Osteocyte (in vitro differentiated cells): ENCODE measurements around the gene TTC21B. TPM values are rescaled to one million over a fixed set of nuclear protein-coding genes. Genes with fewer than 3 reads are reported as not detected.
A peak's percentile ranks its signal among the peaks of the same experiment; 100 is the strongest.

ENCODE experiments used
- DNase-seq: peaks from one replicate; pipeline ENCODE4 v3.0.0; 2021; ENCODE audit warnings: mixed read lengths; ENCODE audit not compliant: unreplicated experiment; ENCODE audit errors: extremely low spot score
- H3K27ac Mint-ChIP-seq: one replicate; pipeline ENCODE4 v1.8.0; 2021; ENCODE audit warnings: mild to moderate bottlenecking, mixed read lengths; ENCODE audit not compliant: unreplicated experiment
- H3K27me3 Mint-ChIP-seq: one replicate; pipeline ENCODE4 v1.8.0; 2021; ENCODE audit warnings: mixed read lengths; ENCODE audit not compliant: unreplicated experiment
- H3K36me3 Mint-ChIP-seq: one replicate; pipeline ENCODE4 v1.8.0; 2021; ENCODE audit warnings: mixed read lengths; ENCODE audit not compliant: unreplicated experiment
- H3K4me1 Mint-ChIP-seq: one replicate; pipeline ENCODE4 v1.8.0; 2021; ENCODE audit warnings: mixed read lengths; ENCODE audit not compliant: unreplicated experiment
- H3K4me3 Mint-ChIP-seq: one replicate; pipeline ENCODE4 v1.8.0; 2021; ENCODE audit warnings: mild to moderate bottlenecking, moderate library complexity, mixed read lengths; ENCODE audit not compliant: unreplicated experiment
- H3K9me3 Mint-ChIP-seq: one replicate; pipeline ENCODE4 v1.8.0; 2021; ENCODE audit warnings: mixed read lengths; ENCODE audit not compliant: unreplicated experiment
- long read RNA-seq: library from polyadenylated mRNA; unstranded; transcript quantifications from one replicate; pipeline ENCODE4 v2.0.0, GENCODE V29; 2021
- total RNA-seq: library from RNA; stranded (reverse); gene quantifications from 2 replicates; pipeline ENCODE4 v1.2.1, GENCODE V29; 2021
- TF ChIP-seq, protein P1 (sequence below): fragments of 200-600 bp; sonication (generic); IDR thresholded peaks from 2 replicates; pipeline ENCODE4 v1.5.0; 2021; ENCODE audit warnings: antibody characterized with exemption, mild to moderate bottlenecking, moderate library complexity

Gene TTC21B
- 22.2 and 25.1 TPM in 2 replicates for total RNA-seq
- long read RNA-seq, full-length matches to known transcripts = 14 of 57 reads
- long read RNA-seq, partial matches to known transcripts = 35 of 57 reads
- long read RNA-seq, other reads (novel, unspliced or antisense) = 8 of 57 reads

DNA sequence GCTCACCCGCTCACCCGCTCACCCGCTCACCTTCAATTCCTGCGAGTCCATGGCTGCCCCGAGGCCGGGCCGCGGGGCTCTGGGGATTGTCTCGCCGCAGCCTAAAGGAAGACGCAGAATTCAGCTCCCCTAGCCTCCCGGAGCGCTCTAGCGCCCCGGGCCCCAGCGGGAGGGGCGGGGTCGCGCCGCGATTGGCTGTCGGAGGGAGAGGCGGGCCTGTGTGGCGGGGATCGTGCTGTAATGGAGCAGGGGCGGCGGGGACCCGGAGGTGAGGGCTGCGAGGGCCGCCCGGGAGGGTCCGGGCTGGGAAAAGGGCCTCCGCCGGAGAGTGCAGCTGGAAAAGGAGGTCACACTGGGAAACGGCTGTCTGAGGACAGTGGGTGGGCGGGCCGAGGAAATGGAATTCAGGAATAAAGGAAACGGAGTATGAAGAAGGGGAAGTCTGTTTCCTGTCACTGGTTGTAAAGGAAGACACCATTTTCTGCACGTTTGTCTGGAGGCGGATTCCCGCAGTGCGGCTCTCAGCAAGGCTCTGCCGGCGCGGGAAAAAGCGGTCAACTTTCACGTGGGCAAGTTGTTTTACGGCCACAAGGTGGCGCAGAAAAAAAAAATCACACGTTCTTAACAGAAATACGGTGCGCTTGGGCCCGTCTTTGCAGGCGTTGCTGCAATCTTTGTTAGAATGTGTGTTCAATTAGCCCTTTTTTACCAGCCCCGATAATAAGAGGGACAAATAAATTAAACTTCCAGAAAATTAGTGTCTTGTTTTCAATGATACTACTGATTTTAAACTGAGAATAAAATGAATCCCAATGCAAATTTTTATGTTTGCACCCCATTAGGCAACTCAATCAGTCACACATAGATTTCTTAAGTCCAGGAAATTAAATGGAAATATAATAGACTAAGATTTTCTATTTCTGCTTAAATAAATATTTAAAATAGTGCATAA is at the start of gene TTC21B:
TSS of gene TTC21B (minus strand) at position 122 of the 952 bp plus-strand sequence. CDS start at position 51, 71 bp downstream.
- TF ChIP-seq, protein P1, sequence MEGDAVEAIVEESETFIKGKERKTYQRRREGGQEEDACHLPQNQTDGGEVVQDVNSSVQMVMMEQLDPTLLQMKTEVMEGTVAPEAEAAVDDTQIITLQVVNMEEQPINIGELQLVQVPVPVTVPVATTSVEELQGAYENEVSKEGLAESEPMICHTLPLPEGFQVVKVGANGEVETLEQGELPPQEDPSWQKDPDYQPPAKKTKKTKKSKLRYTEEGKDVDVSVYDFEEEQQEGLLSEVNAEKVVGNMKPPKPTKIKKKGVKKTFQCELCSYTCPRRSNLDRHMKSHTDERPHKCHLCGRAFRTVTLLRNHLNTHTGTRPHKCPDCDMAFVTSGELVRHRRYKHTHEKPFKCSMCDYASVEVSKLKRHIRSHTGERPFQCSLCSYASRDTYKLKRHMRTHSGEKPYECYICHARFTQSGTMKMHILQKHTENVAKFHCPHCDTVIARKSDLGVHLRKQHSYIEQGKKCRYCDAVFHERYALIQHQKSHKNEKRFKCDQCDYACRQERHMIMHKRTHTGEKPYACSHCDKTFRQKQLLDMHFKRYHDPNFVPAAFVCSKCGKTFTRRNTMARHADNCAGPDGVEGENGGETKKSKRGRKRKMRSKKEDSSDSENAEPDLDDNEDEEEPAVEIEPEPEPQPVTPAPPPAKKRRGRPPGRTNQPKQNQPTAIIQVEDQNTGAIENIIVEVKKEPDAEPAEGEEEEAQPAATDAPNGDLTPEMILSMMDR = peak; percentile 94
- Mint-ChIP-seq H3K4me1 (peaks cover 12% of the 10 kb centered on the region), H3K27ac (peak within 1 kb of the TSS; percentile 15)

DNA sequence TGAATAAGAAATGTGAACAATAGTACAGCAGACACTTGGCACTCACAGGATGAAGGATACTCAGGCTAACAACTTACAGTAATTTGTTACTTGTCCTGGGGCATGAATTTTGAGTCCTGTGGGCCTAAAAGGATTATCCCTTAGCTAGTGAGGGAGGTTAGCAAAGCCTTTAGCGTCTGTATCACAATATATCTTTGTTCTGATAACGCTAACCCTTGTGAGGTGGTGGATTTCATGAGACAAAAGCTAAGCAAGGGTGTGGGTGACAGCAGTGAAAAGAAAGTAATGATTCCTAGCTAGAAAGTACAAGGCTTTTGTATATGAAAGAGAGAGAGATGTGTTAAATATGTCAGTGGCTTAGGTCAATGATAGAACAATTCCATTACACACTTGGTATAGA is 46.8 kb upstream of the TTC21B start:
- H3K4me1 Mint-ChIP-seq = no peaks in the 10 kb centered on the region
- TF ChIP-seq, protein P1 = no peak

More for the DNA sequence above, at the start of gene TTC21B:
- H3K4me3 Mint-ChIP-seq = no peak within 1 kb of the TSS
- H3K27me3 Mint-ChIP-seq = no peaks in the 10 kb centered on the region
- no peaks in the 10 kb centered on the region for H3K9me3 Mint-ChIP-seq
- peak; percentile 98 for DNase-seq
- no peaks in the 10 kb centered on the region for H3K36me3 Mint-ChIP-seq

DNA sequence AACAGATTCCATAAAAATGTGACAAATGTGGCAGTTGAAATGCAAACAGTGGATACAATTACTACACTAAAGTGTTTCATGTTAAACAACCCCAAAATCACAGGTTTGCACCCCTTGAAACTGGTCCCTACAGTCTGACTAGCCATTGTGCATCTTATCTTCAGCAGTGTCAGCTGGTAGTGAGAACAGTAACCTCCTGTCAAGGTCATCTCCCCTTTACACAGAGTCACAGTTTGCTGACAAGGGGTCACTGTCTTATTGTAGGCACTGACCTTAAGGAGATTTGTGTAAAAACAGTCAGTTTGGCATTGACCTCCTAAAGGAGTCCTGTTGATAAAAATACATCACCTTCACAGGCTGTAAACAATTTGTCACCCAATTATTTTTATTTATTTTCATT is 37.3 kb upstream of the TTC21B start:
- no peak for DNase-seq
- Mint-ChIP-seq H3K36me3 (no peaks in the 10 kb centered on the region), H3K27me3 (no peaks in the 10 kb centered on the region), H3K4me1 (no peaks in the 10 kb centered on the region), H3K27ac (no peak overlapping the region), H3K4me3 (no peak overlapping the region), H3K9me3 (no peaks in the 10 kb centered on the region)
- TF ChIP-seq, protein P1 = no peak

More for the DNA sequence above, 46.8 kb upstream of the TTC21B start:
- Mint-ChIP-seq H3K4me3 (no peak overlapping the region), H3K27ac (no peak overlapping the region), H3K9me3 (no peaks in the 10 kb centered on the region), H3K27me3 (peaks cover 2% of the 10 kb centered on the region), H3K36me3 (no peaks in the 10 kb centered on the region)
- no peak for DNase-seq

DNA sequence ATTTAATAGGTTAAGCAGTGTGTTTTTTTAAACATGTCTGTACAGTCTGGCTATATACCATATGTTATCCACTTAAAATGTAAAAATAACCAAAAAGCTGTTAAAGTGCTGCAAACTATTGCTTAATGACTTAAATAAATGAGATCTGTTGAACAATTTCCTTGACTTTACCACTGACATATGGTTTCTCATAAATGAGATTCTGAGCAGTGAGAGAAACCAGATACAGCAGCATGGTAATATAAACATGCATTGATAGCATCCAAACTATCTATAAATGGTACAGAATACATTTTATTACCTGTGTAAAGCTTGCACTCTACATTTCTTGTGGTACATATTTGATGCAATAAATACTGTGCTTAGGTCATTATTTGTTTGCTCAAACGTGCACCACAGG is 36.3 kb upstream of the TTC21B start:
- H3K4me3 Mint-ChIP-seq = no peak overlapping the region
- no peak for DNase-seq
- H3K36me3 Mint-ChIP-seq = no peaks in the 10 kb centered on the region

More for the DNA sequence above, 36.3 kb upstream of the TTC21B start:
- Mint-ChIP-seq H3K4me1 (no peaks in the 10 kb centered on the region), H3K9me3 (no peaks in the 10 kb centered on the region), H3K27me3 (peaks cover 6% of the 10 kb centered on the region), H3K27ac (no peak overlapping the region)
- TF ChIP-seq, protein P1 = no peak
